Brain microvascular endothelial cell (primary cell): Measurements from ENCODE around the gene C1GALT1.

Experiments used
- DNase-seq: peaks from one replicate; pipeline ENCODE4 v3.0.0-alpha.2; 2020
- H3K27ac ChIP-seq: fragments of 250-450 bp; sonication (Bioruptor Pico); 2 replicates; pipeline ENCODE4 v1.5.1; 2020; ENCODE audit warnings: mild to moderate bottlenecking, moderate library complexity
- H3K27me3 ChIP-seq: fragments of 250-450 bp; sonication (Bioruptor Pico); replicated peaks from 2 replicates; pipeline ENCODE4 v1.5.1; 2020; ENCODE audit warnings: mild to moderate bottlenecking
- H3K36me3 ChIP-seq: fragments of 250-450 bp; sonication (Bioruptor Pico); replicated peaks from 2 replicates; pipeline ENCODE4 v1.5.1; 2020; ENCODE audit warnings: mild to moderate bottlenecking
- H3K4me3 ChIP-seq: 2 replicates; pipeline ENCODE4 v1.5.1; 2011; ENCODE audit warnings: low read depth, mild to moderate bottlenecking, control low read depth, low read length, moderate library complexity
- in situ Hi-C: cut with HindIII; loops from 2 replicates; pipeline ENCODE4 v1.10.0; 2017; ENCODE audit warnings: low sequenced_read_pairs, low pct_ligation_motif_present
- TF ChIP-seq, protein P1 (sequence below): IDR thresholded peaks from 2 replicates; pipeline ENCODE4 v1.5.1; 2011; ENCODE audit warnings: low read depth, mild to moderate bottlenecking, moderate library complexity, low read length, control low read depth, inconsistent platforms; ENCODE audit errors: missing control alignments

Gene C1GALT1

DNA sequence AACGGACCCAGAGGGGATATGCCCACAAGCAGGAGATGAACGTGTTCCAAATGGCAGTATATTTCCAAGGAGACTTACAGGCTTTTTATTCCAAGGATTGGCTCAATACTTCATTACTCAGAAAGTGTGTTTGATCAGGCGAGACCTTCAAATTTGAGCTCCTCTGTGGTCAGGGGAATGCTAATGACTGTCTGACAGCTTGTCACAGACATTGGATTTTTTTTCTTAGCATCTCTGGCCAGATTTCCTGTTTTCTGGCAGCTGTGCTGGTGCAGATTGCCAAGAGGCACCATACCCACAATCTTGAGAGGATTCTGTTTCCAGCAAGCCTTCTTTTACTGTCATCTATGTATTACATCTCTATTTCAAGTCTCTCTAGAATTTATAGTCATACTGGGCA, 93.8 kb downstream of the C1GALT1 start:
- Histone ChIP-seq H3K27ac (no peak overlapping the region), H3K4me3 (no peak overlapping the region), H3K36me3 (no peaks in the 10 kb centered on the region), H3K27me3 (no peaks in the 10 kb centered on the region)
- DNase-seq, result no peak
- TF ChIP-seq, protein P1, sequence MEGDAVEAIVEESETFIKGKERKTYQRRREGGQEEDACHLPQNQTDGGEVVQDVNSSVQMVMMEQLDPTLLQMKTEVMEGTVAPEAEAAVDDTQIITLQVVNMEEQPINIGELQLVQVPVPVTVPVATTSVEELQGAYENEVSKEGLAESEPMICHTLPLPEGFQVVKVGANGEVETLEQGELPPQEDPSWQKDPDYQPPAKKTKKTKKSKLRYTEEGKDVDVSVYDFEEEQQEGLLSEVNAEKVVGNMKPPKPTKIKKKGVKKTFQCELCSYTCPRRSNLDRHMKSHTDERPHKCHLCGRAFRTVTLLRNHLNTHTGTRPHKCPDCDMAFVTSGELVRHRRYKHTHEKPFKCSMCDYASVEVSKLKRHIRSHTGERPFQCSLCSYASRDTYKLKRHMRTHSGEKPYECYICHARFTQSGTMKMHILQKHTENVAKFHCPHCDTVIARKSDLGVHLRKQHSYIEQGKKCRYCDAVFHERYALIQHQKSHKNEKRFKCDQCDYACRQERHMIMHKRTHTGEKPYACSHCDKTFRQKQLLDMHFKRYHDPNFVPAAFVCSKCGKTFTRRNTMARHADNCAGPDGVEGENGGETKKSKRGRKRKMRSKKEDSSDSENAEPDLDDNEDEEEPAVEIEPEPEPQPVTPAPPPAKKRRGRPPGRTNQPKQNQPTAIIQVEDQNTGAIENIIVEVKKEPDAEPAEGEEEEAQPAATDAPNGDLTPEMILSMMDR, result no peak
- in situ Hi-C loops, result no loop called here

GRCh38 chr7:7290429-7291122, 108.2 kb downstream of the C1GALT1 start:
- no peak for DNase-seq
- Histone ChIP-seq H3K27me3 (no peaks in the 10 kb centered on the region), H3K27ac (no peak overlapping the region), H3K4me3 (no peak overlapping the region), H3K36me3 (no peaks in the 10 kb centered on the region)
- in situ Hi-C loops, result no loop called here
- TF ChIP-seq, protein P1, result no peak

- Histone ChIP-seq H3K4me3 (no peak overlapping the region), H3K27me3 (no peaks in the 10 kb centered on the region), H3K36me3 (no peaks in the 10 kb centered on the region), H3K27ac (no peak overlapping the region)
- in situ Hi-C loops, result no loop called here
- DNase-seq, result no peak
- TF ChIP-seq, protein P1, result no peak
Observed at GRCh38 chr7:7292085-7292484, 109.7 kb downstream of the C1GALT1 start.

- Histone ChIP-seq H3K27ac (no peak overlapping the region), H3K4me3 (no peak overlapping the region)
- in situ Hi-C loops, result no loop called here
Observed at GRCh38 chr7:7292608-7293007, 110.3 kb downstream of the C1GALT1 start.

GRCh38 chr7:7293092-7293491, 110.7 kb downstream of the C1GALT1 start:
- no peak overlapping the region for H3K27ac ChIP-seq
- H3K36me3 ChIP-seq, result no peaks in the 10 kb centered on the region
- H3K27me3 ChIP-seq, result no peaks in the 10 kb centered on the region
- no peak for DNase-seq
- H3K4me3 ChIP-seq, result no peak overlapping the region
- in situ Hi-C loops, result no loop called here
- TF ChIP-seq, protein P1, result no peak

More at GRCh38 chr7:7292608-7293007, 110.3 kb downstream of the C1GALT1 start:
- Histone ChIP-seq H3K27me3 (no peaks in the 10 kb centered on the region), H3K36me3 (no peaks in the 10 kb centered on the region)
- TF ChIP-seq, protein P1, result no peak
- DNase-seq, result no peak

DNA sequence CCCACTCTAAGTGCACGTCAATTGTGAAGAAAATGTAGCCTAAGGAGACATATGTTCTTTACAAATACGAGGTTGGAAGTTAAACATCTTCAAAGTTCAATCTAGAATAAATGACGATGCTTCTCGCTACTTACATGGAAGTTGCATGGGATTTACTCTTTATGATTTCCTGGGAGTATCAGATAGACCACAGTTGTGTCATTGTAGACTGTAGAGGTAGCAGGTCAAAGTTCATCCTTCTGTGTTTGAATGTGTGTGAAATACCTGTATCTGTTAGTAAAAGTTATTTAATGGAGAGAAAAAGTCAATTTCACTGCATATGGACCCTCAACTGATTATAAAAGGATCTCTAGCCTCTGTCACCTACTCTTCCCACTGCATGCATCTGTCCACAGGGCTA, 112.6 kb downstream of the C1GALT1 start:
- H3K36me3 ChIP-seq, result no peaks in the 10 kb centered on the region
- no peaks in the 10 kb centered on the region for H3K27me3 ChIP-seq
- H3K27ac ChIP-seq, result no peak overlapping the region
- TF ChIP-seq, protein P1, result no peak
- no peak for DNase-seq
- H3K4me3 ChIP-seq, result no peak overlapping the region
- in situ Hi-C loops, result no loop called here
